HG03575 (cell line): Measurements from ENCODE around the gene C1orf56.
"Not testable (repeated sequence)": the region's sequence is repeated elsewhere in the genome, so short reads cannot be mapped to it uniquely, and the experiment has no call there.

Source experiments
- ATAC-seq: cut with Tn5 transposase; IDR thresholded peaks from one replicate; pipeline ENCODE4 v1.9.1; 2021; ENCODE audit not compliant: unreplicated experiment, insufficient number of reproducible peaks, low FRiP score; ENCODE audit errors: extremely low read depth

C1orf56 gene

GRCh38 chr1:151059109-151060006, 11.8 kb downstream of the C1orf56 start, which contains the start of gene CDC42SE1:
Gene CDC42SE1, minus strand, starts transcription at chr1:151059622. Its CDS starts 3,892 bp downstream, at chr1:151055730.
- ATAC-seq, result no peak

GRCh38 chr1:151060007-151060656, 12.6 kb downstream of the C1orf56 start, which contains the start of gene MLLT11:
Gene MLLT11, plus strand, starts transcription at chr1:151060397. Its CDS starts 6,828 bp downstream, at chr1:151067225.
- no peak for ATAC-seq

- no peak for ATAC-seq
Measured at GRCh38 chr1:151060657-151061421, 13.3 kb downstream of the C1orf56 start.

GRCh38 chr1:151061704-151062103, 14.2 kb downstream of the C1orf56 start:
- no peak for ATAC-seq

DNA sequence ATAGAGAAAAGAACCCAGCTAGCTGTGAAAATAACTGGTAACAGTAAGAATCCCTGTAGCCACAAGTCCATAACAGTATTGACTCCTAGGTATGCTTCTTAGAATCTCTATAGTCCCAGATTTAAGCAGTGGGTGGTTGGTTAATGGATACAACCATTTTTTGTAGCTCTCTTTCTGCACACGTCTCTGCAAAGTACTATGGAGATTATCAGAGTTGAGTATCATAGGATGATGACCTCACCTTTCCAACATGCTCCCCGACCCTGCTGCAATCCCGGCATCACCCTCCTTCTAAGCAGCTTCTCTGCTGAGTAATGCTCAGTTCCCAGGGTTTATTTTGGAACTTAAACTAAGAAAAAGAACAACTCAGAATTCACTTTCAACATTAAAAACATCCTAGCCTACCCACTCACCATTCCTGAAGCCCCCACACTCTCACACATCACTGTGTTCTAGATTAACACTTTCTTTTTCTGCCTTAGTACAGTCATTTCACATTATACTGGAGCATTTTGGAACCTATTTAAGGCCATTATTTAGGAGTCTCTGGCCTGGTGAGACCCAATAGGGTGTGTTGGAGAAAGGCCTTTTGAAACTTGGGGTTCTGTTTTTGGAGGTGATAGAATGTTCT, 15.3 kb downstream of the C1orf56 start:
- no peak for ATAC-seq

- ATAC-seq, result no peak
Measured at GRCh38 chr1:151065089-151065645, 17.6 kb downstream of the C1orf56 start.

- ATAC-seq, result no peak
Measured at GRCh38 chr1:151067185-151067584, 19.6 kb downstream of the C1orf56 start.

GRCh38 chr1:151069103-151069486, 21.5 kb downstream of the C1orf56 start:
- no peak for ATAC-seq

GRCh38 chr1:151070474-151071276, 23.1 kb downstream of the C1orf56 start, which contains the start of gene GABPB2:
Gene GABPB2, plus strand, starts transcription at chr1:151070761. Its CDS starts 17,429 bp downstream, at chr1:151088190.
- no peak for ATAC-seq

DNA sequence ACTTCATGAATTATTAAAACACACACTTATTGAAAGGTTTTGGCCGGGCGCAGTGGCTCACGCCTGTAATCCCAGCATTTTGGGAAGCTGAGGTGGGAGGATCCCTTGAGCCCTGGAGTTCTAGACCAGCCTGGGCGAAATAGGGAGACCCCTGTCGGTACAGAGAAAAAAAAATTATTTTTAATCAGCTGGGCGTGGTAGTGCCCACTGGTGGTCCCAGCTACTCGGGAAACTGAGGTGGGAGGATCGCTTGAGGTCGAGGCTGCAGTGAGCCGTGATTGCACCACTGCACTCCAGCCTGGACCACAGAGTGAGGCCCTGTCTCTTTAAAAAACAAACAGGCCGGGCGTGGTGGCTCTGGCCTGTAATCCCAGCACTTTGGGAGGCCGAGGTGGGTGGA, 24.7 kb downstream of the C1orf56 start:
- ATAC-seq, result no peak

DNA sequence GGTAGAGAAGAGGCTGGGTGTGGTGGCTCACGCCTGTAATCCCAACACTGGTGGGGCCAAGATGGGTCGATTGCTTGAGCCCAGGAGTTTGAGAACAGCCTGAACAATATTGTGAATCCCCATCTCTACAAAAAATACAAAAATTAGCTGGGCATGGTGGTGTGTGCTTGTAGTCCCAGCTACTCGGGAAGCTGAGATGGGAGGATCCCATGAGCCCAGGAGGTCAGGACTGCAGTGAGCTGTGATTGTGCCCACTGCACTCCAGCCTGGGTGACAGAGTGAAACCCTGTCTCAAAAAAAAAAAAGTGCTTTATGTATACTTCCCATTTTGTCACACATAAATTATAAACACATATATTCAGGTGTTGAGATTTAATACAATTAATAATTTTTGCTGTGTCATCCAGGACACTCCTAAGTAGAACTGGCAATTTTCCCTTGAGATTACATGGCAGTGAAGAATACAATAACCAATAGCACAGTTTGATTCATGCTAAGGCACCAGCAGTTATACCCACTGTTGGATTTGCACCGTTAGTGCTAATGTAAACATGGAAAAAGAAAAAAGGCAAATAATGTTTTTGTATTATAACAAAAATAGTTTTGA, 38.5 kb downstream of the C1orf56 start:
- ATAC-seq, result no peak

DNA sequence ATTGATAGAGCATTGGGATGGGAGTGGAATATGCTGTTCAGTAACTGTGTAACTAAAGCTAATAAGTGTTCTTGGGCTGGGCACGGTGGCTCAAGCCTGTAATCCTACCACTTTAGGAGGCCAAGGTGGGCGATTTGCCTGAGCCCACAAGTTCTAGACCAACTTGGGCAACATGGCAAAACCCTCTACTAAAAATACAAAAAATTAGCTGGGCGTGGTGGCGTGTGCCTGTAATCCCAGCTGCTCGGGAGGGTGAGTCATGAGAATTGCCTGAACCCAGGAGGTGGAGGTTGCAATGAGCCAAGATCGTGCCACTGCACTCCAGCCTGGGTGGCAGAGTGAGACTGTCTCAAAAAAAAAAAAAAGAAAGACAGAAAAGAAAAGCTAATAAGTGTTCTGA, 49.9 kb downstream of the C1orf56 start:
- not testable (repeated sequence) for ATAC-seq

GRCh38 chr1:151098126-151098525, 50.6 kb downstream of the C1orf56 start:
- ATAC-seq, result no peak
